HS-5 (cell line): Measurements from ENCODE around the gene NLRP12.
A peak's percentile ranks its signal among the peaks of the same experiment; 100 is the strongest.
"Not testable (repeated sequence)": the region's sequence is repeated elsewhere in the genome, so short reads cannot be mapped to it uniquely, and the experiment has no call there.

ENCODE experiments used
- DNase-seq: peaks from one replicate; pipeline ENCODE4 v3.0.0-alpha.2; 2012; ENCODE audit warnings: low read depth

The NLRP12 gene

GRCh38 chr19:53824134-53824611, at the start of gene NLRP12:
NLRP12 (minus strand) TSS chr19:53824314; CDS start chr19:53824174, 140 bp downstream.
- no peak for DNase-seq

- DNase-seq: no peak
Measured at GRCh38 chr19:53872762-53873161, 48.6 kb upstream of the NLRP12 start.

- DNase-seq: no peak
Measured at GRCh38 chr19:53871454-53871853, 47.3 kb upstream of the NLRP12 start.

GRCh38 chr19:53870485-53870844, 46.4 kb upstream of the NLRP12 start:
- DNase-seq: no peak

- not testable (repeated sequence) for DNase-seq
Measured at GRCh38 chr19:53869805-53870484, 45.8 kb upstream of the NLRP12 start.

- no peak for DNase-seq
Measured at GRCh38 chr19:53868892-53869804, 45.0 kb upstream of the NLRP12 start.

- no peak for DNase-seq
Measured at GRCh38 chr19:53868091-53868891, 44.2 kb upstream of the NLRP12 start.

- peak; percentile 94 for DNase-seq
Measured at GRCh38 chr19:53867225-53868090, 43.3 kb upstream of the NLRP12 start, which contains the start of gene MYADM. MYADM (plus strand) TSS chr19:53867883; CDS start chr19:53873530, 5,647 bp downstream.

GRCh38 chr19:53866865-53867224, 42.7 kb upstream of the NLRP12 start:
- DNase-seq: no peak

GRCh38 chr19:53865918-53866864, 42.1 kb upstream of the NLRP12 start:
- DNase-seq: no peak

GRCh38 chr19:53865523-53865917, 41.4 kb upstream of the NLRP12 start:
- DNase-seq: no peak

- no peak for DNase-seq
Measured at GRCh38 chr19:53864308-53864836, 40.3 kb upstream of the NLRP12 start.

- no peak for DNase-seq
Measured at GRCh38 chr19:53853707-53854106, 29.6 kb upstream of the NLRP12 start.

GRCh38 chr19:53849237-53849676, 25.1 kb upstream of the NLRP12 start:
- no peak for DNase-seq

GRCh38 chr19:53847555-53847954, 23.4 kb upstream of the NLRP12 start:
- no peak for DNase-seq

- no peak for DNase-seq
Measured at GRCh38 chr19:53844849-53845246, 20.7 kb upstream of the NLRP12 start.

- DNase-seq: peak; percentile 78
Measured at GRCh38 chr19:53840914-53841313, 16.8 kb upstream of the NLRP12 start.

- not testable (repeated sequence) for DNase-seq
Measured at GRCh38 chr19:53840241-53840640, 16.1 kb upstream of the NLRP12 start.

- DNase-seq: not testable (repeated sequence)
Measured at GRCh38 chr19:53838446-53838845, 14.3 kb upstream of the NLRP12 start.

GRCh38 chr19:53832861-53833260, 8.7 kb upstream of the NLRP12 start:
- DNase-seq: not testable (repeated sequence)
